NB4 (cell line): ENCODE measurements around the gene EVI2A.

ENCODE experiments used
- CTCF ChIP-seq: IDR thresholded peaks from one replicate; pipeline ENCODE4 v1.5.1; 2012; ENCODE audit warnings: low read depth, low read length
- MAX ChIP-seq: IDR thresholded peaks from 2 replicates; pipeline ENCODE4 v1.6.1; 2011; ENCODE audit warnings: low read depth, low read length
- MYC ChIP-seq: IDR thresholded peaks from 2 replicates; pipeline ENCODE4 v1.6.1; 2011; ENCODE audit warnings: low read depth, low read length

DNA sequence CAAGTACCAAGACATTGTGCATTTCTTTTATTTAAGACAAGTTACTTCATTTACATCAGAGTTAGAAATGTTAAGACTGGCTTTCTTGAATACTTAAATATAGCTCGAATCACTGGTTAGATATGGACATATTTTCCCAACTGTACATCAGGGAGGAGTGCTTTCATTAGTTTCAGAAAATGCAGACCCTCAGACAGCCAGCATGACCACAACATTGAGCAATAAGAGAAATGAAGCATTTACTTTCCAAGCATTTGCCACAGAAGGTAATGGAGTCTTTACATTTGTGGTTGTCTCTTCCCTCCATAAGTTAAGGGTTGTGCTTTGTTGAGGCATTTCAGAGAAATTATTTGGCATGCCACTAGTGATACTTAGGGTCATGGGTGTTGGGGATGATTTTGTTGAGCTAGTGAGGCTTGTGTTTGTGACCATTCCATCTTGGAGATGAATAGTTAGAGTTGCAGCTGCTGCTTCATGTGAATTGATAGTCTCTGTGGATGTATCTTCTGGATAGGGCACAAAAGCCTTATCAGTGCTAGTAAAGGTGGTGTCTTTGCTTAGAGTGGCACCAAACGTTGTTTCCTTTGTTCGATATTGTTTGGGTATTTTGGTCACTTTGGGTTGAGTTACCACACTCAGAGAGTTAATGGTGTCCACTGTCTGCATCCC, 26.5 kb downstream of the EVI2A start:
- TF ChIP-seq CTCF (no peak), MYC (no peak), MAX (no peak)
